Neural cell (in vitro differentiated cells): Measurements from ENCODE around the gene GCN1. TPM values are rescaled to one million over a fixed set of nuclear protein-coding genes. Genes with fewer than 3 reads are reported as not detected.
A peak's percentile ranks its signal among the peaks of the same experiment; 100 is the strongest.
"Not testable (repeated sequence)": the region's sequence is repeated elsewhere in the genome, so short reads cannot be mapped to it uniquely, and the experiment has no call there.

Experiments used
- H2AFZ ChIP-seq: fragments of 200-600, 300-800 bp; sonication (generic), shearing (Covaris generic); 2 replicates; pipeline ENCODE4 v1.6.0; 2014; ENCODE audit warnings: low read depth, mild to moderate bottlenecking, antibody characterized with exemption, low read length, moderate library complexity
- H3F3A ChIP-seq: fragments of 200-600 bp; shearing (Covaris generic); 2 replicates; pipeline ENCODE4 v1.6.1; 2016; ENCODE audit warnings: mild to moderate bottlenecking, moderate library complexity, mixed read lengths, antibody characterized with exemption, low read length; ENCODE audit not compliant: insufficient read depth, poor library complexity, severe bottlenecking
- H3K27ac ChIP-seq: fragments of 200-600, 300-800 bp; sonication (generic), shearing (Covaris generic); 2 replicates; pipeline ENCODE4 v1.5.1; 2014; ENCODE audit warnings: mild to moderate bottlenecking, low read length, moderate library complexity
- H3K27me3 ChIP-seq: fragments of 300-800, 200-600 bp; sonication (generic), shearing (Covaris generic); 2 replicates; pipeline ENCODE4 v1.6.0; 2014; ENCODE audit warnings: mild to moderate bottlenecking, low read depth, low read length, moderate library complexity; ENCODE audit not compliant: insufficient read depth
- H3K36me3 ChIP-seq: fragments of 300-800, 200-600 bp; sonication (generic), shearing (Covaris generic); 2 replicates; pipeline ENCODE4 v1.5.1; 2014; ENCODE audit warnings: mild to moderate bottlenecking, antibody characterized with exemption, low read length, moderate library complexity; ENCODE audit not compliant: insufficient read depth
- H3K4me2 ChIP-seq: fragments of 300-800, 200-600 bp; sonication (generic), shearing (Covaris generic); 2 replicates; pipeline ENCODE4 v1.6.0; 2014; ENCODE audit warnings: mild to moderate bottlenecking, low read length
- H3K4me3 ChIP-seq: fragments of 300-800, 200-600 bp; sonication (generic), shearing (Covaris generic); 2 replicates; pipeline ENCODE4 v1.5.1; 2014; ENCODE audit warnings: mild to moderate bottlenecking, low read length, moderate library complexity
- H3K79me2 ChIP-seq: fragments of 200-600 bp; shearing (Covaris generic); replicated peaks from 2 replicates; pipeline ENCODE4 v1.6.0; 2014; ENCODE audit warnings: mild to moderate bottlenecking, low read length, moderate library complexity; ENCODE audit not compliant: insufficient read depth
- H3K9ac ChIP-seq: fragments of 300-800, 200-600 bp; sonication (generic), shearing (Covaris generic); 2 replicates; pipeline ENCODE4 v1.6.1; 2016; ENCODE audit warnings: mild to moderate bottlenecking, low read length, mixed read lengths
- H3K9me2 ChIP-seq: fragments of 200-600 bp; shearing (Covaris generic); 2 replicates; pipeline ENCODE4 v1.6.1; 2016; ENCODE audit warnings: mild to moderate bottlenecking, low read length, mixed read lengths; ENCODE audit not compliant: insufficient read depth
- H3K9me3 ChIP-seq: fragments of 200-600, 300-800 bp; sonication (generic), shearing (Covaris generic); 2 replicates; pipeline ENCODE4 v1.6.1; 2016; ENCODE audit warnings: mild to moderate bottlenecking, mixed run types, low read length, moderate library complexity, mixed read lengths
- H4K20me1 ChIP-seq: fragments of 200-600 bp; shearing (Covaris generic); 2 replicates; pipeline ENCODE4 v1.6.1; 2016; ENCODE audit warnings: mild to moderate bottlenecking, mixed run types; ENCODE audit not compliant: insufficient read depth
- EP300 ChIP-seq: fragments of 450-650 bp; conservative IDR thresholded peaks from 2 replicates; pipeline ENCODE4 v1.6.1; 2014; ENCODE audit warnings: antibody characterized with exemption, mild to moderate bottlenecking, moderate library complexity; ENCODE audit not compliant: poor library complexity, severe bottlenecking
- MXI1 ChIP-seq: fragments of 450-650 bp; conservative IDR thresholded peaks from 2 replicates; pipeline ENCODE4 v1.6.1; 2014; ENCODE audit warnings: antibody characterized with exemption, mild to moderate bottlenecking; ENCODE audit not compliant: poor library complexity, severe bottlenecking
- POLR2AphosphoS5 ChIP-seq: IDR thresholded peaks from 2 replicates; pipeline ENCODE4 v1.6.1; 2012
- RAD21 ChIP-seq: fragments of 450-650 bp; conservative IDR thresholded peaks from 2 replicates; pipeline ENCODE4 v1.6.1; 2014; ENCODE audit warnings: antibody characterized with exemption, mild to moderate bottlenecking, moderate library complexity
- SMC3 ChIP-seq: fragments of 450-650 bp; conservative IDR thresholded peaks from 2 replicates; pipeline ENCODE4 v1.6.1; 2014; ENCODE audit warnings: antibody characterized with exemption, mild to moderate bottlenecking, moderate library complexity; ENCODE audit not compliant: poor library complexity
- TAF1 ChIP-seq: IDR thresholded peaks from 2 replicates; pipeline ENCODE4 v1.6.1; 2012; ENCODE audit warnings: low read depth
- polyA plus RNA-seq: library from polyadenylated mRNA; depleted of rRNA; stranded (reverse); fragments of >200 nt; gene quantifications from 2 replicates; pipeline ENCODE4 v1.2.3, GENCODE V29; 2014
- TF ChIP-seq, protein P1 (sequence below): fragments of 450-650 bp; IDR thresholded peaks from 2 replicates; pipeline ENCODE4 v1.5.1; 2014; ENCODE audit warnings: antibody characterized with exemption, mild to moderate bottlenecking, moderate library complexity; ENCODE audit not compliant: poor library complexity, severe bottlenecking

GCN1 gene
- polyA plus RNA-seq, 1 donor from 2014 or later, result 21.5 TPM

DNA sequence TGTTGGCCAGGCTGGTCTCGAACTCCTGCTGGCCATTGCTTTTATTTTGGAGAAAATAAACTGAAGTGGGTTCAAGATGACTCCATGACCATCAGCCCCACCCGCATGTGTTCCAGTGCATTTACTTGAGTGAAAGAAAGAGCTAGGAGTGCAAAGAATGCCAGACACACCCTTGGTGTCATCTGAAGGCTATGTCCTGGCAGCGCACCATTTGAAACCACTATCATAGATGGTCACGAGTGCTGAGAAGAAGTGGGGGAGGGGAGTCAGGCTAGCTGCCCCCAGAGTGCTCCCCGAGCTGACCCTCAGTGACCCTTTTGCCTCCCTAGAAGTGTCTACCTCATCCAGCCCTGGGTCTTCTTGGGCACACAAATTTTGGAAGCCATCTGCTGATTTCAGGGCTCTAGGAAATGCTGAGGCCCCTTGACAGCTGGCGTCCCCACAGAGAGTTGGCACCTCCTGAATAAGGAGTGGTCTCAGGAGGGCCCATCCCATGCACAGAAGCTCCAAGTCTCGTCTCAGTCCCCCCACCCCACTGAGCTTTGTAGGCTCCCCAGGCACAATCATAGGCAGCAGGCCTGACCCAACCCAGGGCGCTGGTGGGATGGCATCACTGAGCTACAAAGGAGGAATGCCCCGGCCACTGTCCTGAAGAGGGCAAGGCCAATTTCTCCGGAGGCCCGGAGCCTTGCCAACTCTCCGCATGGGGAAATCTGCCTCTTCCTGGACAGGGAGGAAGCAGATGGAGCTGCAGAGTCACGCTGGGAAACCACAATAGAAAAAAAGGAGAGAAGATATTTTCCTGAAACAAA lies 43.1 kb upstream of the GCN1 start:
- no peak for TF ChIP-seq MXI1
- Histone ChIP-seq H3K9me3 (no peaks in the 10 kb centered on the region), H3K27ac (no peak overlapping the region), H3K4me3 (no peak overlapping the region), H3K9ac (no peak overlapping the region), H3F3A (no peaks in the 10 kb centered on the region), H4K20me1 (no peaks in the 10 kb centered on the region), H3K9me2 (no peaks in the 10 kb centered on the region), H3K79me2 (no peaks in the 10 kb centered on the region), H2AFZ (no peak overlapping the region), H3K4me2 (no peak overlapping the region), H3K27me3 (no peaks in the 10 kb centered on the region), H3K36me3 (no peaks in the 10 kb centered on the region)

DNA sequence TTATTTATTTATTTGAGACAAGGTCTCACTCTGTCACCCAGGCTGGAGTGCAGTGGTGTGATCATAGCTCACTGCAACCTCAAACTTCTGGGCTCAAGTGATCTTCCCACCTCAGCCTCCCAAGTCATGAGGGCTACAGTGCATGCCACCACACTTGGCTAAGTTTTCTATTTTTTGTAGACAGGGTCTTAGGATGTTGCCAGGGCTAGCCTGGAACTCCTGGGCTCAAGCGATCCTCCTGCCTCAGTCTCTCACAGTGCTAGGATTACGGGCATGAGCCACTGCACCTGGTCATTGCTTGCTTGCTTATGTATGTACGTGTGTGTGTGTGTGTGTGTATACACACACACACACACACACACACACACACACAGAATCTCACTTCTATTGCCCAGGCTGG lies 42.3 kb upstream of the GCN1 start:
- not testable (repeated sequence) for H4K20me1 ChIP-seq, H3F3A ChIP-seq, H3K36me3 ChIP-seq, H3K9me3 ChIP-seq, H3K9me2 ChIP-seq, H3K27me3 ChIP-seq, H3K79me2 ChIP-seq, H2AFZ ChIP-seq, H3K27ac ChIP-seq, H3K4me3 ChIP-seq, H3K9ac ChIP-seq, H3K4me2 ChIP-seq

DNA sequence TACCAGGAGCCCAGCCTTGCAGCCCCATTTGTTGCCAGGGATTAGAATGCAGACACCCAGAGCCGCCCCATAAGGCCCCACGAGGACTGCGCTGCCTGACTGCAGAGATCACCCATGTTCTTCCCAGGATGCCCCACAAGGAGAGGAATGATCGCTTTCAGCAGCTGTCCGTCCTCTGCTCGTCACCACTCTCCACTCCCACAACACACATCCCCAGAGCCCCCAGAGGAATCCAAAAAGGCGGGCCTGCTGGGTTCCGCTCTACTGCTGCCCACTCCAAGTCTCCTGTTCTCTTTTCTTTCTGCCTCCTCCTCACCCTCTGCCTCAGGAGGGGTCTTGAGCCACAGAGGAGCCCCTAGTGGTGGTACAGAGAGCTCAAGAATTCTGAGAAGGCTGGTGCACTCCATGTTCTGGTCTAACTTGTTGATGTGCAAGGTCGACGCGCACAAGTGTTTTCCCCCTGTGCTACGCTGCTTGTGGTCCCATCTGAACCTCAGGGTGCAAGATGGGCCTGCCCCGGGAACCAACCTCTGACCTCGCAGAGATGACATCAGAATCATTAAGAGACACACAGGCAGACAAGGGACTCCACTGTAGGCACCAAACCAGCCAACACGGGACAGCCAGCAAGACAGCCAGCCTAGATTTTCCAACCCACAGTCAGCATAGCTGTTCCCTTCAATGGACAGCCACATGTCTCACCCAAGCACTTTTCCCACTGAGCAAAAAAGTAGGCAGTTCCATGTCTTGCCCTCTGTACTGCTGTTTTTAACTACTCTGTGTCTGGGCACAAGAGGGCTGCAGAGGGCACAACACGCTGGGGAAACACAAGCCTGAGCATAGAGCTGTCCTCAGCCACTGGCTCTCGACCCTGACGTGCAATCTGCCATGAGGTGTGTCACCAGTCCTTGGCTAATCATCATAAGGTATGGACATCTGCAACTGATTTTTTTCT lies 41.1 kb upstream of the GCN1 start:
- Histone ChIP-seq H2AFZ (no peak overlapping the region), H3K27ac (peak overlapping the region; percentile 83), H4K20me1 (no peaks in the 10 kb centered on the region), H3K9ac (peak overlapping the region; percentile 60), H3K79me2 (no peaks in the 10 kb centered on the region), H3K27me3 (no peaks in the 10 kb centered on the region), H3K4me3 (no peak overlapping the region), H3K4me2 (no peak overlapping the region), H3K36me3 (no peaks in the 10 kb centered on the region), H3K9me2 (no peaks in the 10 kb centered on the region), H3K9me3 (no peaks in the 10 kb centered on the region), H3F3A (no peaks in the 10 kb centered on the region)
- TF ChIP-seq TAF1, result no peak
- TF ChIP-seq, protein P1, sequence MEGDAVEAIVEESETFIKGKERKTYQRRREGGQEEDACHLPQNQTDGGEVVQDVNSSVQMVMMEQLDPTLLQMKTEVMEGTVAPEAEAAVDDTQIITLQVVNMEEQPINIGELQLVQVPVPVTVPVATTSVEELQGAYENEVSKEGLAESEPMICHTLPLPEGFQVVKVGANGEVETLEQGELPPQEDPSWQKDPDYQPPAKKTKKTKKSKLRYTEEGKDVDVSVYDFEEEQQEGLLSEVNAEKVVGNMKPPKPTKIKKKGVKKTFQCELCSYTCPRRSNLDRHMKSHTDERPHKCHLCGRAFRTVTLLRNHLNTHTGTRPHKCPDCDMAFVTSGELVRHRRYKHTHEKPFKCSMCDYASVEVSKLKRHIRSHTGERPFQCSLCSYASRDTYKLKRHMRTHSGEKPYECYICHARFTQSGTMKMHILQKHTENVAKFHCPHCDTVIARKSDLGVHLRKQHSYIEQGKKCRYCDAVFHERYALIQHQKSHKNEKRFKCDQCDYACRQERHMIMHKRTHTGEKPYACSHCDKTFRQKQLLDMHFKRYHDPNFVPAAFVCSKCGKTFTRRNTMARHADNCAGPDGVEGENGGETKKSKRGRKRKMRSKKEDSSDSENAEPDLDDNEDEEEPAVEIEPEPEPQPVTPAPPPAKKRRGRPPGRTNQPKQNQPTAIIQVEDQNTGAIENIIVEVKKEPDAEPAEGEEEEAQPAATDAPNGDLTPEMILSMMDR, result peak; percentile 44

DNA sequence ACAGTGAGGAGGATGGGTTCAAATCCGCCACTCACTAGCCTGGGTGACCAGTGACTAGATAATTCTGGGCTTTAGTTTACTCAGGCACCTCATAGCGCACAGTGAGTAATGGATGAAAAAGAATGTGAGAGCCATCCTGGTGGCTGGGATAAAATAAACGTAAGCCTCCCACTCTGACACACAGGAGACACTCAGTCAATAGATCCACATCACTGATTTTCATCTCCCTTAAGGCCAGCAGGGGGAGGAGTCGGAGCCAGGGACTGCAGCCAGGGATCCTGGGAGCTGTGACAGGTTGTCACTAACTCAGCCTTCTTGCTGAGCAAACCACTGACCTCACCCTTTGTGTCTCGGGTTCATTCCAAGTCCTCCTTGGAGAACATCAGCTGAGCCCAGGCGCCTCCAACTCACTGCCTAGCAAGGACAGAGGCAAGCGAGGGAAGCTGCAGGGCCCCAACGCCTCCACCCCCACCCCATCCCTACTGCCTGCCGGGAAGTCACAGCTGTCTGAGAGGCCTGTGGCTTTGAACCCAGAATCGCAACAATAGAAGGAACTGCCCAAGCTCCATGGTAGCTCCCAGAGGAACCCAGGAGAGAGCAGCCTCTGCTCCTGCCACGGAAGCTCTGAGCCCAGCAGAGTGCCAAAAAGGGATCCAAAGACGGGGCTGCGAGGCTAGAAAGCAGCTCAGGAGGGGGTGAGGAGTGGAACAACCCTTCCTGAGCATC lies 40.3 kb upstream of the GCN1 start:
- H3K79me2 ChIP-seq, result no peaks in the 10 kb centered on the region
- H4K20me1 ChIP-seq, result no peaks in the 10 kb centered on the region
- no peak overlapping the region for H3K4me2 ChIP-seq
- H2AFZ ChIP-seq, result no peak overlapping the region
- H3K27ac ChIP-seq, result peak overlapping the region; percentile 83
- no peaks in the 10 kb centered on the region for H3F3A ChIP-seq
- H3K9ac ChIP-seq, result peak overlapping the region; percentile 60
- H3K4me3 ChIP-seq, result no peak overlapping the region
- H3K9me3 ChIP-seq, result no peaks in the 10 kb centered on the region
- H3K9me2 ChIP-seq, result no peaks in the 10 kb centered on the region
- H3K36me3 ChIP-seq, result no peaks in the 10 kb centered on the region
- TF ChIP-seq SMC3 (peak; percentile 50), POLR2AphosphoS5 (peak; percentile 34), MXI1 (no peak), RAD21 (peak; percentile 41), EP300 (peak; percentile 24)
- TF ChIP-seq, protein P1, result peak; percentile 60
- no peaks in the 10 kb centered on the region for H3K27me3 ChIP-seq
